ENCODE results near the gene LRRC49.
"Not testable (repeated sequence)": the region's sequence is repeated elsewhere in the genome, so short reads cannot be mapped to it uniquely, and the experiment has no call there.

The LRRC49 gene

DNA sequence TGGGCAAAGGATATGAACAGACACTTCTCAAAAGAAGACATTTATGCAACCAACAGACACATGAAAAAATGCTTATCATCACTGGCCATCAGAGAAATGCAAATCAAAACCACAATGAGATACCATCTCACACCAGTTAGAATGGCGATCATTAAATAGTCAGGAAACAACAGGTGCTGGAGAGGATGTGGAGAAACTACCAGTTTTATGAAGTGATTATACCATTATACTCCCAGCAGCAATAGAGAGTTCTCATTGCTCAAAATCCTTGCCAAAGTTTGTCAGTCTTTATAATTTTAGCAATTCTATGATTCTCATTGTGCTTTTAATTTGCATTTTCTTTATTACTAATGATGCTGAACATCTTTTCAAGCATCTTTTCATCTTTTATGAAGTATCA lies 34.3 kb downstream of the LRRC49 start:
- DNase-seq: not testable (repeated sequence)

DNA sequence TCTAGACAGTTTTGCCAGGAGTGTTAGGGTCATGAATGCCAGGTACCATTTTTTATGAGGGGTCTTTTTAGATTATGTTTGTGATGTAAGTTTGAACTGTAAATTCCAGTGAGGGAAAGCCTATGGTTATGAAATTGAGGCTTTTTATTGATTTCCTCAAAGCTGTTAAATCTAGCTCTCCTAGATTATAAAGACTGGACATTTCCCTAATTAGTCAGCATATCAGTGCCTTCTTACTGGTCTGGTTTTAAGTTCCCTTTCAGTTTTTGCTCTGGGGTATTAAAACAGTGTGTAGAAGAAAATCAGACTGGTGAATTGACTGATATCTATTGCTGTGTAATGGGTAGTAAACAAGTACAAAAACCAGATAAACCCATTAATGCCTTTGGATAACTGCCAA lies 39.2 kb downstream of the LRRC49 start:
- no peak for DNase-seq

DNA sequence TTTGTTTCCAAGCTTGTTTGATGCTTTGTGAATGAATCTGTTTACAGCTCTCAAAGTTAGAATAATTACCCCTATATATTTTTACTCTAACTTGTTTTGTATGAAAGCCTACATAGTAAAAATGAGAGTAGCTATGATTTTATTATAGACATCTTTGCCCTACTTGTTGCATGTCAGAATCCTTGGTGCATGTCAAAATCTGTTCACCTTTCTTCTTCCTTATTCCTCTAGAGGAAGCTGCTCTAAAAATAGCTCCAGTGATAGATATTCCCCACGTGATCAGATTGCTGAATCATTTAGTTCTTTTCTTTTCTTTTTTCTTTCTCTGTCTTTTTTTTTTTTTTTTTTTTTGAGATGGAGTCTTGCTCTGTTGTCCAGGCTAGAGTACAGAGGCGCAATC lies 39.8 kb downstream of the LRRC49 start:
- DNase-seq: no peak

DNA sequence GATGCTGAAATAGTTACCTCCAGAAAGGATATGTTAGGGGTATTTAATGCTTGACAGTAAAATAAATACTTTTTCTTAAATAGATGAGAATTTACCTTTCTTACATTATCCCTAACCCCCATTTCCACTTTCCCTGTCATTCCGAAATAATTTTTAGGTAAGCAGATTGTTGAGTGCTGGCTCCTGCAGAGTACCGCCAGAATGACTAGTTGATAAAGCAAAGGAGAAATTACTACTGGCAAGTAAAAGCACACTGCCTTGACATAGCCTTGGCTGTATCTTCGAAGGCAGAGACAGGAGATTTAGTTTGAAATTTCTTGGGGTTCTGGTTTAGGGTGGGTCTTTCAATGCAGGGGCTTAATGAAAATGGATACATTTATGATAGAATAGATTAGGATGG lies 40.8 kb downstream of the LRRC49 start:
- no peak for DNase-seq

DNA sequence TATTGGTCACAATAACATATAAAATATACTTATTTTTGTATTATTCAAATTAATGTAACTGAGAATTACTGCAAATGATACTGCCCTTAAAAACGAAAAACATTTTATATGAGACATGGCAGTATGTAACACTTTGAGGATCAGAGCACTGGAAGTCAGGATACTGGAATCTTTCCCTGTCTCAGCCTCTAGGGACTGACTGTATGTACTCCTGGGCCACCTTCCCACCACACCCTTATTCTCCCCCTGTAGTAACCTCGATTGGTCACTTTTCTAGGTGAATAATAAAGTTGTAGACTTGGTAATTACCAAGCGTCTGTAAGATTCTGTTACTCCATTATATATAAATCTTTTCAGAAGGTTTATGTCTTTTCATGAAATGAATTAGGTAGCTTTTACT lies 43.0 kb downstream of the LRRC49 start:
- no peak for DNase-seq

DNA sequence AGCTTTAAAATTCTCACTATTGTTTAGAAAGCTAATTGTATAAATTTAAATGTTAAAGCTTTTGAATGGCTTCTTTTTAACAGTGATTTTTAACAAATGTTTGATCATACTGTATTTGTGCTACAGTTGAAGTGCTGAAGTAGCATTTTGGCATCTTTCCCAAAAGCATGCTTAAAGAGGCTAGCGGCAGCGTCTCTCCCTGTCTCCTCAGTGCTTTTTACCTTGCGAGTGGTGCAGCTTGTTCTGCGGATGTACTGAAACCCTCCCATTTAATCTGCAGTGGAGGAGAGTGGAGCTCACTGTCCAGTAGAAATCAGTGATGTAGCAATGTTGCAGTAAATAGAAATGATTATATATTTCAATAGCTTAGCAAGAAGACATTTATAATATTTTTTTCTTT lies 43.7 kb downstream of the LRRC49 start:
- no peak for DNase-seq

DNA sequence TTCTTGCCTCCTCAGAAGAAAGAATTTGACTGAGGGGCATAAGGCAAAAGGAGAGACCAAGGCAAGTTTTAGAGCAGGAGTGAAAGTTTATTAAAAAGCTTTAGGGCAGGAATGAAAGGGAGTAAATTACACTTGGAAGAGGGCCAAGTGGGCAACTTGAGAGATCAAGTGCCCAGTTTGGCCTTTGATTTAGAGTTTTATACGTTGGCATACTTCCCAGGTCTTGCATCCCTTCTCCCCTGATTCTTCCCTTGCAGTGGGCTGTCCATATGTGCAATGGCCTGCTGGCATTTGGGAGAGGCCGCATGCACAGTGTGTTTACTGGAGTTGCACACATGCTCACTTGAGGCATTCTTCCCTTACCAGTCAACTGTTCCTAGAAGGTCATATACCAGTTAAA lies 50.7 kb downstream of the LRRC49 start:
- not testable (repeated sequence) for DNase-seq

DNA sequence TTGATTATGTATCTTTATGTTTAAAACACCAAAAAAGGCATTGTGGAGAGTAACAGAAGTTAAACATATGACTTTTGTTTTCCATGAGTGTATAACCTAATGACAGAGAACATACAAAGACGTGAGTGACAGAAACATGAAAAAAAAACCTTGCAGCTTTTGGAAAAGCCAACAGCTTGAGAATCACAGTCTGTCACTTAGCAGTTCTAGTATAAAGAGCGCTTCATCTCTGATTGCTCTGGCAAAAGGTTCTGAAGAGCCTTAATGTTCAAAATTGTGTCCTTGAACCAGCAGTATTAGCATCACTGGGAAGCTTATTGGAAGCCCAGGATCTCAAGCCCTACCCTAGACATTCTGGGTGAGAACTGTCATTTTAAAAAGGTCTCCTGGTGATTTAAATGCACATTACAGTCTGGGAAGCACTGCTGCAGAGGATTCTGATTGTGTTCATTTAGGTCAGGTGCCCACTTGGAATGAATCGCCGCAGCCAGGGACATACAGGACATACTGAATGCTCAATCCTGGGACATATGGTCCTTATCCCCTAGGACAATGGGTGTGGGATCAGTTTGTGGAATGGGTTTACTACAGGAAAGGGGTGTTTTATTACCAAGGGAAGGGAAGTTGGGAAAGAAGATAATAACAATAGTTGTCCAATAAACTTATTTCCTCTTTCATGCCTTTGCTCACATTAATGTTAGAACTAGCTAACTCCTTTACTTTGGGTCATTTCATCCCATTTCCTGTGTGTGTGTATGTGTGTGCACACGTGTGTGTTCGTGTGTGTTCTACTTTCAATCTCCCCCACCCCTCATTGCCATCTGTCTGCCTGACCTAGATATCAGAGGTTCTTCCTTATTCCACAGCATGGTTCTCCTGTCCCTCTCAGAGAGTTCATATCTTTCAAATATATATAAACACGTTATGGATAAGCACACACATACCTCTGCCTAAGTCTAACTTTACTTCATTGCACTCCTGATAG lies 55.0 kb downstream of the LRRC49 start:
- DNase-seq: no peak

DNA sequence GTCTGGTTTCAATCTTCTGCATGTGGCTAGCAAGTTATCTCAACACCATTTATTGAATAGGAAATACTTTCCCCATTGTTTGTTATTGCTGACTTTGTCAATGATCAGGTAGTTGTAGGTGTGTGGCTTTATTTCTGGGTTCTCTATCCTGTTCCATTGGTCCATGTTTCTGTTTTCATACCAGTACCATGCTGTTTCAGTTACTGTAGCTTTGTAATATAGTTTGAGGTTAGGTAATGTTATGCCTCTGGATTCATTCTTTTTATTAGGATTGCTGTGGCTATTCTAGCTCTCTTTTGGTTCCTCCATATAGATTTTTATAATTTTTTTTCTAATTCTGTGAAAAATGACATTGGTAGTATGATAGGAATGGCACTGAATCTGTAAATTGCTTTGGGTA lies 58.3 kb downstream of the LRRC49 start:
- no peak for DNase-seq

DNA sequence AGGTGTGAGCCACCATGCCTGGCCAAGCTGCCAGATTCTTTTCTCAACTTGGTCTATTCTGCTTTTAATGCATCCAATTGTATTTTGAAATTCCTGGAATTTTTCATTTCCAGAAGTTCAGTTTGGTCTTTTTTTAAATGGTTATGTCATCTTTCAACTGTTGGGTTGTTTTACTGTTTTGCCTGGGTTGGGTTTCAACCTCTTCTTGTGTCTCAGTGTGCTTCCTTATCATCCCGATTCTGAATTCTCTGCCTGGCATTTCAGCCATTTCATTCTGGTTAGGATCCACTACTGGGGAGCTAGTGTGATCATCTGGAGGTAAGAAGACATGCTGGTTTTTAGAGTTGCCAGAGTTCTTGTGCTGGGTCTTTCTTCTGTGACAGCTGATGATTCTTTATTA lies 61.5 kb downstream of the LRRC49 start:
- DNase-seq: no peak

DNA sequence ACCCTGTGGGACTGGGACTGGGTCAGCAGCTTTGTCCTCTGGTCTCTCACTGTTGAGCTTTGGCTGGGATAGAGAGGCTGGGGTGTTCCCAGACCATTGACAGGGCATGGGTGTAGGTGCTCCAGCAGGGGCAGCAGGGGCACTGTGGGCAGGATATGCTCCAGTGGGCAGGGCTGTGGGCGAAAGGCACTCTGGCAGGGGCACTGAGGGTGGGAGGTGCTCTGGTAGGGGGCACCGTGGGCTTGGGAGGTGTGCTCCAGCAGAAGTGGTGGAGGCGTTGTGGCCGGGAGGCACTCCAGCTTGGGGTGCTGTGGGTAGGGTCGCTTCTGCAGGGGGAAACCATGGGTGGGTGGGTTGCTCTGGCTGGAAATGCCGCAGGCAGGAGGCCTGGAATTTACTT lies 62.1 kb downstream of the LRRC49 start:
- no peak for DNase-seq

DNA sequence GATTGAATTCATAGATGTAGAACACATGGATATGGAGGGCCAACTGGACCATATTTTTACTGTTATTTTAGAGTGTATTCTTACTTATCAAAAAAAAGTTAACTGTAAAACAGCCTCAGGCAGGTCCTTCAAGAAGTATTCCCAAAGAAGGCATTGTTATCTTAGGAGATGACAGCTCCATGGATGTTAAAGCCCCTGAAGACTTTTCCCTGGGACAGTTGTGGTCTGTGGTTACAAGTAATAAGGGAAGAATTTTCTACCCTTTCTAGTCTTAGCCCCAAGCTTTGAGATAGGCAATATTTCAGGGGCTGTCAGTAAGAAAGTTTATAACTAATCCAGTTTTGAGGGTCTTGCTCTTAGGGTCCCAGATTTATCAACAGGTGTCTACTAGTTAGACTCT lies 62.5 kb downstream of the LRRC49 start:
- DNase-seq: no peak

DNA sequence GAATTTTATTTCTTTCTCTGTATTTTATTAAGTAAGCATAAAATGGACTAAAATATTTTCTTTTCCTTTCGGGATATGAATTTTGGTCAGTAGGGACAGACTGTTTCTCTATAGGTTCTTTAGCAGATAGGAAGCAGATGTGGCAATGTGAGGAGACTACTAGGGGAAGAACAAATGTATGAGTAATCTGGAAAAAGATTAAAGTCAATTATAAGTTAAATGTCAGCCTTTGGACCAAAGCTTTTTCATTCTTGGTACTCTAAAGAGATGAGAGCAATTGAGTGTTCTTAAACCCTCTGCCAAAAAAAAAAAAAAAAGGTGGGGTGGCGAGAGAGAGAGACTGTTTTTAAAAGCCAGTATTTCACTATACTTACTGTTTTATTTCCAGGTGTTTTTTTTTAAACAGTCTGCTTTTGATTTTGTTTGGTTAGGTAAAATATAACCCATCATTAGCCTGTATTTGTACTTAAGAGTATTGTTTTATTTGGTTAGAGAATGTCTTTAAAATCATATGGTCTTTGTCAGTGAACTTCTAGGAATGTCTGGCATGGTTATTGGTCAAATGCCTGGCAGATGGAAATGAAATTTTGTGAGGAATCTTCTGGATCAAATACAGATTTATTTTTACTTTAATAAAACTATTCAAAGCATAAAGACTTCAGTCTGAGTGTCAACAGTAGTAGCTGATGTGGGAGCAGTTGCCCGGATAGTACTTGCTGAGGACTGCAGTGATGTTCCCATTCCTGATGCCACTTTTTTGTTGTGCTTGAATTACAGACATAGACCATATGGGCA lies 63.8 kb downstream of the LRRC49 start:
- no peak for DNase-seq

DNA sequence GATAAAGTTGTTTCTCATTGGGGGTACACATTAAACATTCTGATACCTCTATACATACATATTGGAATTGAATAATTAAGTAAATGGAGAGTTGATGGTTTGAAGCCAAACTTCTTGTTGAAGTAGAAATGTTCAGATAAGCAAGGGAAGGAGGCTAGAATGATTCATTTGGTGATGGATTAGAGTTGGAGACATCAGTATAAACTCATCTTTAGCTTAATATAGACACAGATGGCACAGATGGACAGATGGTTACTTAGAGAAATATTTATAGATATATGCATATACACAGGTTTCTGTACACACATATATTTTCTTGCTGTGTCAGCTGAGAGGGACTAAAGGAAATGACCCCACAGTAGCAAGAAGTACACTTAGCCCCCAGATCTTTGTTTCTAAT lies 69.5 kb downstream of the LRRC49 start:
- DNase-seq: no peak

DNA sequence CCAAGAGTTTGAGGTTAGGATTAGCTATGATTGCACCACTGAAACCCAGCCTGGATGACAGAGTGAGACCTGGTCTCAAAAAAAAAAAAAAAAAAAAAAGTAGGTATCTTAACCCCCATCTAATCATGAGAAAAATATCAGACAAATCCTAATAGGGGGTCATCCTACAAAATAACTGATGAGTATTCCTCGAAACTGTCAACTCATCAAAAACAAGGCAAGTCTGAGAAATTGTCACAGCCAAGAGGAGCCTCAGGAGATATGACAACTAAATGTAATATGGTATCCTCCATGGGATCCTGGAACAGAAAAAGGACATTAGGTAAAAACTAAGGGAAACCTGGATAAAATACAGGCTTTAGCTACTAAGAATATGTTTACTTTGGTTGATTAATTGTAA lies 70.6 kb downstream of the LRRC49 start:
- no peak for DNase-seq

DNA sequence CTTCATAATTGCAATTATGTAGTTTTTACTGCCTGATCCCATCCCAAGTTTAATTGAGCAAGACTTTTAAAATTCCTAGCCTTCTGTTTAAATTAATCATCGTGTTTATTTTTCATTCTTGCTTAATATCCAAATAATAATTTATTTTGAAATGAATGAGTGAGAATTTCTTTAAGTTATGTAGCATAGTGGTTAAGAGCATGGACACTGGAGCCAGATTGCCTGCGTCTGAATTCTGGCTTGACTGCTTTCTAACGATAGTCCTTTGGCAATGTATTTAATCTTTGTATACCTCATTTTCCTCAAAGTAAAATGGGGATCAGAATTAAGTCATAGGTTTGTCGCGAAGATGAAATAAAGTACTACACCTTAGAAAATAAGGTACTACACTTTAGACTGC lies 71.4 kb downstream of the LRRC49 start:
- DNase-seq: no peak

DNA sequence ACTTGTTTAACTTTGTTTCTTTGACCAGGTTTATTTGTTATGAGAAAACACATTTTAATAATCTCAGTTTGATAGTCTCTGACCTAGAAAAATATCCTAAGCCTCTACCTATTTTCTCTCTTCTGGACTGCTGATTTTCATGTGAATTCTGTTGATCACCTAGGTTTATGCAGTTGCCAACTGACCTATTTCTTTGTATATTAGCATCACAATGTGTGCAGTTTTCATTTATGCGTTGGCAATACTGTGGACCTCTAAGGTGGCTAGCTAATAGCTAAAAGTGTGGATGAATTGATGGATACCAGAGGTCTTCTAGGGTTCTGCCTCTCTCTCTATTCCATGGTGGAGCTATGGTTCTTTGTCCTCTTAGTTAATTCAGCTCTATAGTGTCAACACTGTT lies 72.1 kb downstream of the LRRC49 start:
- no peak for DNase-seq

DNA sequence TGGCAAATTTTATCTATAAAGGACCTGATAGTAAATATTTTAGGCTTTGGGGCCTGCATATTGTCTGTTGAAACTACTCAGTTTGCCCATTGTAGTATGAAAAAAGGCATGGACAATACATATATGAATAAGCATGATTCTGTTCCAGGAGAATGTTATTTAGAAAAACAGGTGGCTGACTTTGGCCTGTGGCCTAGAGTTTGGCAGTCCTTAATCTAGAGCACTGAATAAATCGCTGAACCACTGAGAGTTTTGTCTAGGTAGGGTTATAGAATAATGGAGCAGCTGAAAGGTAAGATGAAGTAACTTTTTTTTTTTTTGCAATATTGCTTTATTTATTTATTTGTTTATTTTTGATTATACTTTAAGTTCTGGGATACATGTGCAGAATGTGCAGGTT lies 75.0 kb downstream of the LRRC49 start:
- DNase-seq: no peak

DNA sequence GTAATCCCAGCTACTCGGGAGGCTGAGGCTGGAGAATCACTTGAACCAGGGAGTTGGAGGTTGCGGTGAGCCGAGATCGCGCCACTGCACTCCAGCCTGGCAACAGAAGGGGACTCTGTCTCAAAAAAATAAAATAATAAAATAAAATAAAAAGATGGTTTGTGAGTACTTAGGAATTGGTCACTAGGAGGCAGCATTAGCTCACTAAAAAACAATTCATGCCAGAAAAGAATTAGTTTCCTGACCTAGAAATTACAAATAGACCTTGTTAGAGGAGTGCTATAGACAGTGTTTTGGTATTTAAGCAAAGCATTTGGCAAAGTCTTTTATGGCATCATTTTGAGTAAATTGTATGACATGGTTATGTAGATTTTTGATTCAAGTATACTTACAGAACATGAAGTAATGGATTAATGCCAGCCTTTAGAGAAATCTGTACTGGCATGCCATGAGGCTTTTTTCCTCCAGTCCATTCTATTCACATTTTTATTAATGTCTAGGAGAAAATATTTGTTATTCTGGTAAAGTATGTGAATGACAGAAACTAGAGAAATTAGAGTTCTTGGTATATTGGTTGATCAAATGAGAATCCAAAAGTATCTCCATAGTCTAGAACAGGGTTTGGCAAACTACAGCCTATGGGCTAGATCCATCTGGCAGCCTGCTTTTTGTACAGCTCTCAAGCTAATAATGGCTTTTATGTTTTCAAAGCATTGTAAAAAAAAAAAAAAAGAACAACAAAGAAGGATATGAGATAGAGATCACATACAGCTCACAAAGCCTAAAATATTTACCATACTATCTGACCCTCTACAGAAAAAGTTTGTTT lies 81.6 kb downstream of the LRRC49 start:
- DNase-seq: no peak

DNA sequence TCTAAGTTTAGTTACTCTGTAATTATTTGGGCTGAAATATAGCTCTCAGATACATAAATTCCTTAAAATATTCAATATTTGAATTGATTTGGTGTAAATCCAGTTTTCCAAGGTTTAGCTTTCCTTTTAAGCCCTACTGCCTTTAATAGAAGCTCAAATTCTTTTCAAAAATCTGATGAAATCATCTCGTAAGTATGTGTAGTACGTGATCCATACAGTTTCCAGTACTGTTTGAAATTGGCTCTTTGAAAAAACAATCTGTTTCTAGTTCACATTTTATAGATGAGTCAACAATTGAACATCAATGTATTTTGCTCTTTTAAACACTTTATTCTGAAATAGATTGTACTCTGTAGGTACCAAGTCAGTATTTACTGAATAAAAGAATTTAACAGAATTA lies 84.2 kb downstream of the LRRC49 start:
- no peak for DNase-seq

DNA sequence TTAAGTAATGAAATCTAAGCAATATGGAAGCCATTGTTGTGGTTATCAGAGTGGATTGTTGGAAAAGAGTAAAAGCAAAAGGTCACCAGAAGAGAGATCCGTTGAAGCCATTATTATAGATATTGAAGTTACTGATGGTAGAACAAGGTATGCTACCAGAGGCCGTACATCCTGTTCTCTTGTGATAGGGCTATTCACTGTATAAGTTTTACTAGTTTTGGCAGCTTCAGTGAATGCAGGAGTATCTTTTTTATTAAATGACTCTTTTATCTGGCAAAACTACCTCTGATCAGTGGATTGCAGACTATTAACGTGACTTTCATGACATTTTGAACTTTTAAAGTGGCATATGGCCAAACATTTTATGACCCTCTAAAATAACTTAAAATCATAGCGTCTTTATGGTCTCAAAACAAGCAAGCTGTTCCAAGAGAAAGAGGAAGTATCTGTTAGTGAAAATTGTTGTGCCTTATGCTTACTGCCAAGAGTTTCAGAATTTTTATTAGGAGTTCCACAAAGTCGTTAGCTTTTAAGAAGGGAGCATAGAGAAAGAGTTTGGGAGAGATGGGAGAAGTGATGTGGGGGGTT lies 102.9 kb downstream of the LRRC49 start:
- no peak for DNase-seq

DNA sequence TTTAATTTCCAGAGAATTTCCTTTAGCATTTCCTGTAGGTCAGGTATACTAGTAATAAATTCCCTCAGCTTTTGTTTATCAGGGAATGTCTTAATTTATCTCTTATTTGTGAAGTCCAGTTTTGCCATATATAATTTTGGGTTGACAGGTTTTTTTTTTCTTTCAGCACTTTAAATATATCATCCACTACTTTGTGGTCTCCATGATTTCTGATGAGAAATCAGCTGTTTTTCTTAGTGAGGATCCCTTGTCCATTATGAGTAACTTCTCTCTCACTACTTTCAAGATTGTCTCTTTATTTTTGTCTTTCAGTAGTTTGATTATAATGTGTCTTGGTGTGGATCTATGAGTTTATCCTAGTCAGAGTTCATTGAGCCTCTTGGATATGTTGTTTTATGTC lies 105.7 kb downstream of the LRRC49 start:
- DNase-seq: no peak

DNA sequence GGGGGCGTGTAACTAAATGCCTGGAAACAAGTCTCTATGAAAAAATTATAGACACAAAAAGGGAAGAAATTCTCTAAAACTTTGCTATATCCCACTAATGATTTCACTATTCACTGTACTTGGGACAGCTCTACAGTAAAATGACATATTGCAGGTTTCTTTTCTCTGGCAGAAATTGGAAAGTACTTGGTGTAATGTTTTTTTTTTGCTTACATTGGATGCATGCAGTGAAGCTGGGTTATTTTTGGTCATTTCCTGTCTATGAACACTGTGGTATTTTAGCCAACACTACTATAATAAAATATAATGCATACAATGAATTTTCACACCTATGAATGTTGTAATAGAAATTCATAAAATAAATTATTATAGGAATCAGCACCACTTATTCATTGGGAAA lies 109.7 kb downstream of the LRRC49 start:
- no peak for DNase-seq
